Stimulated activated effector memory CD8-positive, alpha-beta T cell treated with anti-CD3 and anti-CD28 coated beads, Interleukin-12 subunit alpha, Interleukin-12 subunit beta, amount 100 ng/mL, for 72 hours (primary cell): ENCODE measurements around the gene SLIT3.
"Not testable (repeated sequence)": the region's sequence is repeated elsewhere in the genome, so short reads cannot be mapped to it uniquely, and the experiment has no call there.

Source experiments
- ATAC-seq: fragments of 150-1000 bp; cut with Tn5 transposase; 2 replicates; pipeline ENCODE4 v1.10.0; 2021
- DNase-seq, 2 donors: peaks; one replicate each; pipeline ENCODE4 v3.0.0; 2021 to 2022; ENCODE audit warnings: low spot score in 2 of 2
- H3K27ac Mint-ChIP-seq: one replicate; pipeline ENCODE4 v1.8.0; 2022; ENCODE audit warnings: mild to moderate bottlenecking, mixed read lengths
- H3K36me3 Mint-ChIP-seq: one replicate; pipeline ENCODE4 v1.8.0; 2022; ENCODE audit warnings: mild to moderate bottlenecking, mixed read lengths
- H3K4me1 Mint-ChIP-seq: one replicate; pipeline ENCODE4 v1.8.0; 2022; ENCODE audit warnings: mixed read lengths
- H3K4me3 Mint-ChIP-seq: one replicate; pipeline ENCODE4 v1.8.0; 2022; ENCODE audit warnings: mild to moderate bottlenecking, mixed read lengths
- H3K9me3 Mint-ChIP-seq: one replicate; pipeline ENCODE4 v1.8.0; 2022; ENCODE audit warnings: mixed read lengths

SLIT3 gene

GRCh38 chr5:168753691-168754254 is 547.2 kb downstream of the SLIT3 start:
- Mint-ChIP-seq H3K4me1 (no peaks in the 10 kb centered on the region), H3K4me3 (no peak overlapping the region), H3K9me3 (no peaks in the 10 kb centered on the region), H3K36me3 (no peaks in the 10 kb centered on the region), H3K27ac (no peak overlapping the region)
- DNase-seq (no peak), ATAC-seq (no peak)

GRCh38 chr5:168752416-168753190 is 548.3 kb downstream of the SLIT3 start:
- DNase-seq (no peak), ATAC-seq (no peak)
- H3K4me1 Mint-ChIP-seq: no peaks in the 10 kb centered on the region
- no peak overlapping the region for H3K27ac Mint-ChIP-seq
- H3K36me3 Mint-ChIP-seq: no peaks in the 10 kb centered on the region
- H3K9me3 Mint-ChIP-seq: no peaks in the 10 kb centered on the region
- no peak overlapping the region for H3K4me3 Mint-ChIP-seq

GRCh38 chr5:168752012-168752411 is 548.9 kb downstream of the SLIT3 start:
- Mint-ChIP-seq H3K4me1 (no peaks in the 10 kb centered on the region), H3K27ac (no peak overlapping the region), H3K4me3 (no peak overlapping the region), H3K9me3 (no peaks in the 10 kb centered on the region), H3K36me3 (no peaks in the 10 kb centered on the region)
- DNase-seq: no peak
- ATAC-seq: no peak

GRCh38 chr5:168750926-168751325 is 550.0 kb downstream of the SLIT3 start:
- Mint-ChIP-seq H3K4me1 (peaks cover 2% of the 10 kb centered on the region), H3K4me3 (no peak overlapping the region), H3K27ac (no peak overlapping the region), H3K36me3 (no peaks in the 10 kb centered on the region), H3K9me3 (peaks cover 2% of the 10 kb centered on the region)
- no peak for DNase-seq
- ATAC-seq: no peak

GRCh38 chr5:168749391-168750100 is 551.4 kb downstream of the SLIT3 start:
- H3K4me3 Mint-ChIP-seq: no peak overlapping the region
- H3K4me1 Mint-ChIP-seq: peaks cover 5% of the 10 kb centered on the region
- H3K36me3 Mint-ChIP-seq: no peaks in the 10 kb centered on the region

GRCh38 chr5:168747987-168748777 is 552.8 kb downstream of the SLIT3 start:
- H3K27ac Mint-ChIP-seq: no peak overlapping the region
- H3K4me1 Mint-ChIP-seq: peaks cover 5% of the 10 kb centered on the region
- no peak overlapping the region for H3K4me3 Mint-ChIP-seq
- H3K36me3 Mint-ChIP-seq: no peaks in the 10 kb centered on the region
- peak; percentile 60 for ATAC-seq
- DNase-seq: peak; percentile 5 to 60
- peaks cover 2% of the 10 kb centered on the region for H3K9me3 Mint-ChIP-seq

More at GRCh38 chr5:168749391-168750100, 551.4 kb downstream of the SLIT3 start:
- no peak for DNase-seq
- Mint-ChIP-seq H3K9me3 (peaks cover 2% of the 10 kb centered on the region), H3K27ac (no peak overlapping the region)
- ATAC-seq: no peak

GRCh38 chr5:168746893-168747640 is 553.9 kb downstream of the SLIT3 start:
- no peak overlapping the region for H3K27ac Mint-ChIP-seq
- ATAC-seq (no peak), DNase-seq (no peak)
- peaks cover 2% of the 10 kb centered on the region for H3K9me3 Mint-ChIP-seq
- no peak overlapping the region for H3K4me3 Mint-ChIP-seq
- no peaks in the 10 kb centered on the region for H3K36me3 Mint-ChIP-seq
- H3K4me1 Mint-ChIP-seq: peaks cover 5% of the 10 kb centered on the region

GRCh38 chr5:168746126-168746892 is 554.6 kb downstream of the SLIT3 start:
- not testable (repeated sequence) for H3K4me1 Mint-ChIP-seq, DNase-seq, H3K4me3 Mint-ChIP-seq, ATAC-seq, H3K9me3 Mint-ChIP-seq, H3K36me3 Mint-ChIP-seq
- peak overlapping the region; percentile 10 for H3K27ac Mint-ChIP-seq

GRCh38 chr5:168743617-168744016 is 557.3 kb downstream of the SLIT3 start:
- Mint-ChIP-seq H3K27ac (no peak overlapping the region), H3K4me1 (peaks cover 5% of the 10 kb centered on the region)
- no peak for DNase-seq

GRCh38 chr5:168742311-168742710 is 558.6 kb downstream of the SLIT3 start:
- not testable (repeated sequence) for DNase-seq, H3K4me1 Mint-ChIP-seq, H3K27ac Mint-ChIP-seq, H3K9me3 Mint-ChIP-seq, H3K36me3 Mint-ChIP-seq, ATAC-seq, H3K4me3 Mint-ChIP-seq

More at GRCh38 chr5:168743617-168744016, 557.3 kb downstream of the SLIT3 start:
- no peak for ATAC-seq
- H3K36me3 Mint-ChIP-seq: no peaks in the 10 kb centered on the region
- peaks cover 2% of the 10 kb centered on the region for H3K9me3 Mint-ChIP-seq
- H3K4me3 Mint-ChIP-seq: no peak overlapping the region

- DNase-seq (no peak), ATAC-seq (no peak)
- Mint-ChIP-seq H3K36me3 (no peaks in the 10 kb centered on the region), H3K4me3 (no peak overlapping the region), H3K4me1 (peaks cover 2% of the 10 kb centered on the region), H3K9me3 (no peaks in the 10 kb centered on the region), H3K27ac (no peak overlapping the region)
Measured at GRCh38 chr5:168740811-168741213, 560.1 kb downstream of the SLIT3 start.

GRCh38 chr5:168740092-168740800 is 560.7 kb downstream of the SLIT3 start:
- Mint-ChIP-seq H3K36me3 (no peaks in the 10 kb centered on the region), H3K4me1 (no peaks in the 10 kb centered on the region), H3K27ac (no peak overlapping the region), H3K9me3 (no peaks in the 10 kb centered on the region), H3K4me3 (no peak overlapping the region)
- no peak for ATAC-seq
- no peak for DNase-seq

- H3K27ac Mint-ChIP-seq: no peak overlapping the region
- no peaks in the 10 kb centered on the region for H3K4me1 Mint-ChIP-seq
- DNase-seq (no peak), ATAC-seq (no peak)
- H3K36me3 Mint-ChIP-seq: no peaks in the 10 kb centered on the region
- no peaks in the 10 kb centered on the region for H3K9me3 Mint-ChIP-seq
- H3K4me3 Mint-ChIP-seq: no peak overlapping the region
Measured at GRCh38 chr5:168737066-168737465, 563.9 kb downstream of the SLIT3 start.
